Transverse colon (tissue), 4 donors: Measurements from ENCODE around the gene PIWIL4.

Experiments
- EP300 ChIP-seq: sonication (generic); formaldehyde crosslinking; IDR thresholded peaks from one replicate; pipeline ENCODE4 v1.6.1; 2017; ENCODE audit warnings: antibody characterized with exemption, low read depth
- POLR2A ChIP-seq: fragments of 450-650 bp; IDR thresholded peaks from one replicate; pipeline ENCODE4 v1.6.1; 2016; ENCODE audit warnings: antibody characterized with exemption, mild to moderate bottlenecking, moderate library complexity
- POLR2AphosphoS5 ChIP-seq, 3 donors: sonication (generic); formaldehyde crosslinking; IDR thresholded peaks; one replicate each; pipeline ENCODE4 v1.6.1; 2016; ENCODE audit warnings: antibody characterized with exemption in 3 of 3
- TF ChIP-seq, protein P1 (sequence below), 5 experiments: fragments of 200-600 bp in 3 of 5; fragments of 450-650 bp in 2 of 5; sonication (generic) in 3 of 5; IDR thresholded peaks; 1 replicate in 2 of 5; 2 replicates in 3 of 5; pipeline ENCODE4 v1.5.1; 2016 to 2017; ENCODE audit warnings: antibody characterized with exemption in 5 of 5, inconsistent platforms in 3 of 5, mild to moderate bottlenecking in 2 of 5, moderate library complexity in 1 of 5

GRCh38 chr11:94526645-94527438 is 40.3 kb upstream of the PIWIL4 start:
- TF ChIP-seq, protein P1, sequence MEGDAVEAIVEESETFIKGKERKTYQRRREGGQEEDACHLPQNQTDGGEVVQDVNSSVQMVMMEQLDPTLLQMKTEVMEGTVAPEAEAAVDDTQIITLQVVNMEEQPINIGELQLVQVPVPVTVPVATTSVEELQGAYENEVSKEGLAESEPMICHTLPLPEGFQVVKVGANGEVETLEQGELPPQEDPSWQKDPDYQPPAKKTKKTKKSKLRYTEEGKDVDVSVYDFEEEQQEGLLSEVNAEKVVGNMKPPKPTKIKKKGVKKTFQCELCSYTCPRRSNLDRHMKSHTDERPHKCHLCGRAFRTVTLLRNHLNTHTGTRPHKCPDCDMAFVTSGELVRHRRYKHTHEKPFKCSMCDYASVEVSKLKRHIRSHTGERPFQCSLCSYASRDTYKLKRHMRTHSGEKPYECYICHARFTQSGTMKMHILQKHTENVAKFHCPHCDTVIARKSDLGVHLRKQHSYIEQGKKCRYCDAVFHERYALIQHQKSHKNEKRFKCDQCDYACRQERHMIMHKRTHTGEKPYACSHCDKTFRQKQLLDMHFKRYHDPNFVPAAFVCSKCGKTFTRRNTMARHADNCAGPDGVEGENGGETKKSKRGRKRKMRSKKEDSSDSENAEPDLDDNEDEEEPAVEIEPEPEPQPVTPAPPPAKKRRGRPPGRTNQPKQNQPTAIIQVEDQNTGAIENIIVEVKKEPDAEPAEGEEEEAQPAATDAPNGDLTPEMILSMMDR (IDR thresholded peaks at IDR 0.05) = no peak
- TF ChIP-seq EP300 (no peak), POLR2A (no peak), POLR2AphosphoS5 (IDR thresholded peaks at IDR 0.05) (no peak)
